Keratinocyte (primary cell): Measurements from ENCODE around the gene CSNK2A1.

Source experiments
- CTCF ChIP-seq, 3 experiments: IDR thresholded peaks in 1 of 3; conservative IDR thresholded peaks in 1 of 3; optimal IDR thresholded peaks in 1 of 3; 2 replicates in 2 of 3; 3 replicates in 1 of 3; pipeline versions ENCODE3 to v1.5.1; 2011; ENCODE audit warnings: low read length in 3 of 3, mild to moderate bottlenecking in 3 of 3, moderate library complexity in 2 of 3, control low read depth in 1 of 3, inconsistent platforms in 1 of 3; ENCODE audit not compliant: insufficient read depth in 2 of 3; ENCODE audit errors: extremely low read depth in 1 of 3
- EZH2 ChIP-seq: IDR thresholded peaks from one replicate; pipeline ENCODE4 v1.6.1; 2012; ENCODE audit warnings: inconsistent platforms, mild to moderate bottlenecking, low read length, moderate library complexity

- TF ChIP-seq CTCF (optimal IDR thresholded peaks at IDR 0.05 in 1 of 3, IDR thresholded peaks at IDR 0.05 in 1 of 3, conservative IDR thresholded peaks at IDR 0.05 in 1 of 3; ENCODE audit: extremely low read depth in 1 of 3, insufficient read depth in 2 of 3, low read length in 3 of 3) (peak; percentile 91 to 98 (median 96)), EZH2 (no peak)
These were observed 18.0 kb upstream of the CSNK2A1 start for GRCh38 chr20:561437-562231.
